ENCODE measurements around the gene RNF126. TPM values are rescaled to one million over a fixed set of nuclear protein-coding genes. Genes with fewer than 3 reads are reported as not detected.

Gene RNF126
- total and polyA plus RNA-seq, 2 experiments from 2014 or later: 42.7 to 89.6 TPM

- H3K4me3 ChIP-seq: no peak overlapping the region
- no peaks in the 10 kb centered on the region for H4K20me1 ChIP-seq (ENCODE audit: insufficient read depth, poor library complexity, severe bottlenecking)
- H3K27ac ChIP-seq: no peak overlapping the region
- no peaks in the 10 kb centered on the region for H3K36me3 ChIP-seq (replicated peaks; ENCODE audit: insufficient read depth, low read depth)
- H3K79me2 ChIP-seq: no peaks in the 10 kb centered on the region
- H2AFZ ChIP-seq: no peak overlapping the region
- no peaks in the 10 kb centered on the region for H3K9me2 ChIP-seq (replicated peaks; ENCODE audit: insufficient read depth)
- no peak for DNase-seq (ENCODE audit: low spot score)
- H3K4me1 ChIP-seq (ENCODE audit: insufficient read depth): no peaks in the 10 kb centered on the region
- H3K9me3 ChIP-seq (ENCODE audit: low read depth): no peaks in the 10 kb centered on the region
- 98% methylated on average over 19 of the region's 19 CpGs for WGBS (ENCODE audit: low lambda C conversion rate, missing lambda C conversion rate)
- no peaks in the 10 kb centered on the region for H3K27me3 ChIP-seq
- TF ChIP-seq CTCF (IDR thresholded peaks at IDR 0.05; ENCODE audit: poor library complexity) (no peak), EZH2phosphoT487 (IDR thresholded peaks at IDR 0.05; ENCODE audit: low read depth, severe bottlenecking, unreplicated experiment) (no peak), EZH2 (IDR thresholded peaks at IDR 0.05; ENCODE audit: borderline replicate concordance) (no peak)
- H3K4me2 ChIP-seq: no peak overlapping the region
Observed at GRCh38 chr19:618247-618619, 44.8 kb downstream of the RNF126 start.

- 97% methylated on average over 22 of the region's 29 CpGs for WGBS (ENCODE audit: low lambda C conversion rate, missing lambda C conversion rate)
- Histone ChIP-seq H3K9me3 (ENCODE audit: low read depth) (no peaks in the 10 kb centered on the region), H3K79me2 (no peaks in the 10 kb centered on the region), H3K27me3 (no peaks in the 10 kb centered on the region), H3K27ac (no peak overlapping the region), H2AFZ (no peak overlapping the region), H3K36me3 (replicated peaks; ENCODE audit: insufficient read depth, low read depth) (no peaks in the 10 kb centered on the region), H3K4me2 (no peak overlapping the region), H3K4me3 (no peak overlapping the region), H3K4me1 (ENCODE audit: insufficient read depth) (no peaks in the 10 kb centered on the region), H4K20me1 (ENCODE audit: insufficient read depth, poor library complexity, severe bottlenecking) (no peaks in the 10 kb centered on the region), H3K9me2 (replicated peaks; ENCODE audit: insufficient read depth) (no peaks in the 10 kb centered on the region)
- no peak for DNase-seq (ENCODE audit: low spot score)
- TF ChIP-seq CTCF (IDR thresholded peaks at IDR 0.05; ENCODE audit: poor library complexity): no peak
- no peak for TF ChIP-seq EZH2phosphoT487 (IDR thresholded peaks at IDR 0.05; ENCODE audit: low read depth, severe bottlenecking, unreplicated experiment)
- TF ChIP-seq EZH2 (IDR thresholded peaks at IDR 0.05; ENCODE audit: borderline replicate concordance): no peak
Observed at GRCh38 chr19:617551-618246, 45.3 kb downstream of the RNF126 start.

GRCh38 chr19:616747-617526 lies 46.1 kb downstream of the RNF126 start:
- Histone ChIP-seq H3K79me2 (no peaks in the 10 kb centered on the region), H3K9me2 (replicated peaks; ENCODE audit: insufficient read depth) (no peaks in the 10 kb centered on the region), H2AFZ (no peak overlapping the region), H4K20me1 (ENCODE audit: insufficient read depth, poor library complexity, severe bottlenecking) (no peaks in the 10 kb centered on the region), H3K9me3 (ENCODE audit: low read depth) (no peaks in the 10 kb centered on the region), H3K36me3 (replicated peaks; ENCODE audit: insufficient read depth, low read depth) (no peaks in the 10 kb centered on the region), H3K27me3 (no peaks in the 10 kb centered on the region), H3K27ac (no peak overlapping the region), H3K4me3 (no peak overlapping the region), H3K4me2 (no peak overlapping the region), H3K4me1 (ENCODE audit: insufficient read depth) (no peaks in the 10 kb centered on the region)
- no peak for DNase-seq (ENCODE audit: low spot score)
- WGBS (ENCODE audit: low lambda C conversion rate, missing lambda C conversion rate): 98% methylated on average over 25 of the region's 58 CpGs
- no peak for TF ChIP-seq CTCF (IDR thresholded peaks at IDR 0.05; ENCODE audit: poor library complexity)
- TF ChIP-seq EZH2phosphoT487 (IDR thresholded peaks at IDR 0.05; ENCODE audit: low read depth, severe bottlenecking, unreplicated experiment): no peak
- no peak for TF ChIP-seq EZH2 (IDR thresholded peaks at IDR 0.05; ENCODE audit: borderline replicate concordance)

All from hepatocyte (in vitro differentiated cells).